ENCODE measurements around the gene DSE. TPM values are rescaled to one million over a fixed set of nuclear protein-coding genes. Genes with fewer than 3 reads are reported as not detected.

DSE gene
- total RNA-seq, 1 experiment from 2014 or later: 38.5 TPM

DNA sequence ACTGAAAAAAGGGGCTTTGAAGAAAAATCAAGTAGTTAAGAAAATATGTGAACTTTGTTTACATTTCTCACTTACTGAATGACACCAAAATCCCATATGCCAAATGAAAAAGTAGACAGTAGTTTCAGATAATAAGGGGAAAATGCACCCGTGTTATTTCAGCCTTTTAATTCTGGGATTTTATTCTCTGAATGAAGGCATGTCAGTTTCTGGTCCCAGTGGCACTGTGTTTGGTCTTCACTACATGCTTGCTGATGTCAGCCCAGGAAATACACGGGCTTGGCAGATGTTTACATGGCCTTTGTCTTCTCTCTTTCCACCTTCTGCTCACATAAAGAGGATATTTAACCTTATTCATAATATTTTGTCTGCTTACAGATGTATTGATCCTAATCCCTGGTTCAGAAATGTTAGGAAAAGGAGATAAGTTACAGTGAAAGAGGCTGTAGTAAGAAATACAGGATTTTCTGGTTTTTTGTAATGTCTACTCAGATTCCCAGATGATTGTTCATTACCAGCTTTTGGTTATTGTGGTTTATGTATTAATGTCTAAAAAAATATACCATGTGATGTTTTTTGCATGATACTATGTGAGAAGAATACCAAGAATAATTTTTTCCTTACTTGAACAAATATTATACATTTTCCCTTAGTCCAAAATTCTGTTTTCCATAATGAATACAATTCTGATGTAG lies 27.7 kb downstream of the DSE start:
- Histone ChIP-seq H4K20me1 (ENCODE audit: insufficient read depth) (no peaks in the 10 kb centered on the region), H3K4me2 (ENCODE audit: low read length) (peak overlapping the region; percentile 17; the same call in 1 of the 2 replicates), H3K4me3 (replicated peaks in 1 of 2; ENCODE audit: low read depth in 1 of 2, low read length in 2 of 2) (no peak overlapping the region), H3K4me1 (ENCODE audit: control insufficient read depth in 1 of 2, insufficient read depth in 2 of 2, low read length in 2 of 2) (peaks cover 4 to 9% of the 10 kb centered on the region in 2 experiments; a peak in 2 of 4 replicates), H3K27me3 (ENCODE audit: insufficient read depth, low read length) (no peaks in the 10 kb centered on the region), H3K79me2 (ENCODE audit: insufficient read depth, low read length) (peaks cover 38% of the 10 kb centered on the region; the same call in 1 of the 2 replicates), H3K27ac (ENCODE audit: low read depth, low read length) (no peak overlapping the region), H3K9me2 (ENCODE audit: insufficient read depth) (no peaks in the 10 kb centered on the region), H3K9me3 (ENCODE audit: control insufficient read depth in 1 of 2, insufficient read depth in 1 of 2, low read depth in 1 of 2, low read length in 2 of 2) (no peaks in the 10 kb centered on the region), H3K9ac (ENCODE audit: low read length) (no peak overlapping the region), H2AFZ (ENCODE audit: low read depth, low read length, poor library complexity, severe bottlenecking) (no peak overlapping the region), H3K36me3 (ENCODE audit: control insufficient read depth in 1 of 2, insufficient read depth in 2 of 2, low read length in 2 of 2) (peaks cover 0 to 5% of the 10 kb centered on the region in 2 experiments; a peak in 1 of 4 replicates)
- intact Hi-C loops (cut with micrococcal nuclease): no loop called here
- BruUV-seq (replicated peaks): no TSS peak
- ChIA-PET RAD21 (ENCODE audit: low non-redundant PET in 1 of 2, low total read pairs in 2 of 2, uncharacterized antibody in 2 of 2, unreplicated experiment in 2 of 2) (no interaction called here), CTCF (no interaction called here), POLR2A (no interaction called here)
- ATAC-seq: no peak
- DNase-seq (ENCODE audit: low read depth, low spot score): no peak
- TF ChIP-seq POLR2A (IDR thresholded peaks at IDR 0.05; ENCODE audit: borderline replicate concordance, extremely low read depth, insufficient read depth, insufficient read length): no peak
- TF ChIP-seq, protein P1, sequence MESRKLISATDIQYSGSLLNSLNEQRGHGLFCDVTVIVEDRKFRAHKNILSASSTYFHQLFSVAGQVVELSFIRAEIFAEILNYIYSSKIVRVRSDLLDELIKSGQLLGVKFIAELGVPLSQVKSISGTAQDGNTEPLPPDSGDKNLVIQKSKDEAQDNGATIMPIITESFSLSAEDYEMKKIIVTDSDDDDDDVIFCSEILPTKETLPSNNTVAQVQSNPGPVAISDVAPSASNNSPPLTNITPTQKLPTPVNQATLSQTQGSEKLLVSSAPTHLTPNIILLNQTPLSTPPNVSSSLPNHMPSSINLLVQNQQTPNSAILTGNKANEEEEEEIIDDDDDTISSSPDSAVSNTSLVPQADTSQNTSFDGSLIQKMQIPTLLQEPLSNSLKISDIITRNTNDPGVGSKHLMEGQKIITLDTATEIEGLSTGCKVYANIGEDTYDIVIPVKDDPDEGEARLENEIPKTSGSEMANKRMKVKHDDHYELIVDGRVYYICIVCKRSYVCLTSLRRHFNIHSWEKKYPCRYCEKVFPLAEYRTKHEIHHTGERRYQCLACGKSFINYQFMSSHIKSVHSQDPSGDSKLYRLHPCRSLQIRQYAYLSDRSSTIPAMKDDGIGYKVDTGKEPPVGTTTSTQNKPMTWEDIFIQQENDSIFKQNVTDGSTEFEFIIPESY (IDR thresholded peaks at IDR 0.05; ENCODE audit: extremely low read depth, insufficient replicate concordance, low read length): no peak
- TF ChIP-seq CEBPB (IDR thresholded peaks at IDR 0.05; ENCODE audit: low read depth): no peak
- TF ChIP-seq, protein P2, sequence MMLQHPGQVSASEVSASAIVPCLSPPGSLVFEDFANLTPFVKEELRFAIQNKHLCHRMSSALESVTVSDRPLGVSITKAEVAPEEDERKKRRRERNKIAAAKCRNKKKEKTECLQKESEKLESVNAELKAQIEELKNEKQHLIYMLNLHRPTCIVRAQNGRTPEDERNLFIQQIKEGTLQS (IDR thresholded peaks at IDR 0.05): no peak
- TF ChIP-seq, protein P3, sequence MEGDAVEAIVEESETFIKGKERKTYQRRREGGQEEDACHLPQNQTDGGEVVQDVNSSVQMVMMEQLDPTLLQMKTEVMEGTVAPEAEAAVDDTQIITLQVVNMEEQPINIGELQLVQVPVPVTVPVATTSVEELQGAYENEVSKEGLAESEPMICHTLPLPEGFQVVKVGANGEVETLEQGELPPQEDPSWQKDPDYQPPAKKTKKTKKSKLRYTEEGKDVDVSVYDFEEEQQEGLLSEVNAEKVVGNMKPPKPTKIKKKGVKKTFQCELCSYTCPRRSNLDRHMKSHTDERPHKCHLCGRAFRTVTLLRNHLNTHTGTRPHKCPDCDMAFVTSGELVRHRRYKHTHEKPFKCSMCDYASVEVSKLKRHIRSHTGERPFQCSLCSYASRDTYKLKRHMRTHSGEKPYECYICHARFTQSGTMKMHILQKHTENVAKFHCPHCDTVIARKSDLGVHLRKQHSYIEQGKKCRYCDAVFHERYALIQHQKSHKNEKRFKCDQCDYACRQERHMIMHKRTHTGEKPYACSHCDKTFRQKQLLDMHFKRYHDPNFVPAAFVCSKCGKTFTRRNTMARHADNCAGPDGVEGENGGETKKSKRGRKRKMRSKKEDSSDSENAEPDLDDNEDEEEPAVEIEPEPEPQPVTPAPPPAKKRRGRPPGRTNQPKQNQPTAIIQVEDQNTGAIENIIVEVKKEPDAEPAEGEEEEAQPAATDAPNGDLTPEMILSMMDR (IDR thresholded peaks at IDR 0.05 in 2 of 3, conservative IDR thresholded peaks at IDR 0.05 in 1 of 3; ENCODE audit: borderline replicate concordance in 1 of 3, insufficient read depth in 1 of 3, low read depth in 2 of 3, low read length in 2 of 3): no peak
- TF ChIP-seq EGR1 (IDR thresholded peaks at IDR 0.05; ENCODE audit: low read depth): no peak
- no peak for TF ChIP-seq ZNF274 (IDR thresholded peaks at IDR 0.05; ENCODE audit: low read depth, low read length)
- TF ChIP-seq, protein P4, sequence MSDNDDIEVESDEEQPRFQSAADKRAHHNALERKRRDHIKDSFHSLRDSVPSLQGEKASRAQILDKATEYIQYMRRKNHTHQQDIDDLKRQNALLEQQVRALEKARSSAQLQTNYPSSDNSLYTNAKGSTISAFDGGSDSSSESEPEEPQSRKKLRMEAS (IDR thresholded peaks at IDR 0.05): no peak
- no peak for TF ChIP-seq JUND (IDR thresholded peaks at IDR 0.05)
- no peak for TF ChIP-seq SRF (IDR thresholded peaks at IDR 0.05; ENCODE audit: low read depth)
- TF ChIP-seq TCF7L2 (IDR thresholded peaks at IDR 0.05; ENCODE audit: borderline replicate concordance, extremely low read depth, insufficient read depth, insufficient read length): no peak
- TF ChIP-seq SP1 (IDR thresholded peaks at IDR 0.05; ENCODE audit: low read depth): no peak
- no peak for TF ChIP-seq YY1 (IDR thresholded peaks at IDR 0.05; ENCODE audit: extremely low read depth, insufficient replicate concordance, low read depth, low read length)
- TF ChIP-seq, protein P5, sequence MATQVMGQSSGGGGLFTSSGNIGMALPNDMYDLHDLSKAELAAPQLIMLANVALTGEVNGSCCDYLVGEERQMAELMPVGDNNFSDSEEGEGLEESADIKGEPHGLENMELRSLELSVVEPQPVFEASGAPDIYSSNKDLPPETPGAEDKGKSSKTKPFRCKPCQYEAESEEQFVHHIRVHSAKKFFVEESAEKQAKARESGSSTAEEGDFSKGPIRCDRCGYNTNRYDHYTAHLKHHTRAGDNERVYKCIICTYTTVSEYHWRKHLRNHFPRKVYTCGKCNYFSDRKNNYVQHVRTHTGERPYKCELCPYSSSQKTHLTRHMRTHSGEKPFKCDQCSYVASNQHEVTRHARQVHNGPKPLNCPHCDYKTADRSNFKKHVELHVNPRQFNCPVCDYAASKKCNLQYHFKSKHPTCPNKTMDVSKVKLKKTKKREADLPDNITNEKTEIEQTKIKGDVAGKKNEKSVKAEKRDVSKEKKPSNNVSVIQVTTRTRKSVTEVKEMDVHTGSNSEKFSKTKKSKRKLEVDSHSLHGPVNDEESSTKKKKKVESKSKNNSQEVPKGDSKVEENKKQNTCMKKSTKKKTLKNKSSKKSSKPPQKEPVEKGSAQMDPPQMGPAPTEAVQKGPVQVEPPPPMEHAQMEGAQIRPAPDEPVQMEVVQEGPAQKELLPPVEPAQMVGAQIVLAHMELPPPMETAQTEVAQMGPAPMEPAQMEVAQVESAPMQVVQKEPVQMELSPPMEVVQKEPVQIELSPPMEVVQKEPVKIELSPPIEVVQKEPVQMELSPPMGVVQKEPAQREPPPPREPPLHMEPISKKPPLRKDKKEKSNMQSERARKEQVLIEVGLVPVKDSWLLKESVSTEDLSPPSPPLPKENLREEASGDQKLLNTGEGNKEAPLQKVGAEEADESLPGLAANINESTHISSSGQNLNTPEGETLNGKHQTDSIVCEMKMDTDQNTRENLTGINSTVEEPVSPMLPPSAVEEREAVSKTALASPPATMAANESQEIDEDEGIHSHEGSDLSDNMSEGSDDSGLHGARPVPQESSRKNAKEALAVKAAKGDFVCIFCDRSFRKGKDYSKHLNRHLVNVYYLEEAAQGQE (IDR thresholded peaks at IDR 0.05; ENCODE audit: low read depth): no peak
- TF ChIP-seq ZFX (IDR thresholded peaks at IDR 0.05): no peak
- no peak for TF ChIP-seq EZH2phosphoT487 (IDR thresholded peaks at IDR 0.05; ENCODE audit: borderline replicate concordance)
- no peak for TF ChIP-seq SIN3A (IDR thresholded peaks at IDR 0.05; ENCODE audit: low read depth)
- no peak for TF ChIP-seq ELF1 (IDR thresholded peaks at IDR 0.05; ENCODE audit: borderline replicate concordance, low read depth)
